HG03558 (cell line): ENCODE data around the gene L2HGDH.
"Not testable (repeated sequence)": the region's sequence is repeated elsewhere in the genome, so short reads cannot be mapped to it uniquely, and the experiment has no call there.

Experiments used
- ATAC-seq: cut with Tn5 transposase; IDR thresholded peaks from one replicate; pipeline ENCODE4 v1.9.1; 2021; ENCODE audit warnings: moderate number of reproducible peaks; ENCODE audit not compliant: unreplicated experiment; ENCODE audit errors: extremely low read depth

L2HGDH gene

GRCh38 chr14:50311972-50312733, at the start of gene L2HGDH, which contains the start of gene DMAC2L:
Gene L2HGDH, minus strand, starts transcription at chr14:50312229. Its CDS starts 79 bp downstream, at chr14:50312150.
Gene DMAC2L, plus strand, starts transcription at chr14:50312324. Its CDS starts 9,164 bp downstream, at chr14:50321488.
- ATAC-seq: peak; percentile 67

GRCh38 chr14:50360851-50361250, 48.8 kb upstream of the L2HGDH start:
- no peak for ATAC-seq

- ATAC-seq: no peak
Observed at GRCh38 chr14:50360093-50360492, 48.1 kb upstream of the L2HGDH start.

- no peak for ATAC-seq
Observed at GRCh38 chr14:50359631-50360030, 47.6 kb upstream of the L2HGDH start.

- no peak for ATAC-seq
Observed at GRCh38 chr14:50357753-50358395, 45.8 kb upstream of the L2HGDH start.

GRCh38 chr14:50357124-50357523, 45.1 kb upstream of the L2HGDH start:
- no peak for ATAC-seq

GRCh38 chr14:50356283-50356682, 44.3 kb upstream of the L2HGDH start:
- not testable (repeated sequence) for ATAC-seq

- ATAC-seq: no peak
Observed at GRCh38 chr14:50355692-50356091, 43.7 kb upstream of the L2HGDH start.

- ATAC-seq: no peak
Observed at GRCh38 chr14:50354527-50354926, 42.5 kb upstream of the L2HGDH start.

GRCh38 chr14:50353126-50353525, 41.1 kb upstream of the L2HGDH start:
- ATAC-seq: no peak

- no peak for ATAC-seq
Observed at GRCh38 chr14:50352584-50352983, 40.6 kb upstream of the L2HGDH start.

- no peak for ATAC-seq
Observed at GRCh38 chr14:50350975-50351374, 38.9 kb upstream of the L2HGDH start.

GRCh38 chr14:50348933-50349332, 36.9 kb upstream of the L2HGDH start:
- ATAC-seq: no peak

GRCh38 chr14:50347521-50347920, 35.5 kb upstream of the L2HGDH start:
- ATAC-seq: no peak

GRCh38 chr14:50345846-50346422, 33.9 kb upstream of the L2HGDH start:
- no peak for ATAC-seq

- ATAC-seq: no peak
Observed at GRCh38 chr14:50344876-50345563, 33.0 kb upstream of the L2HGDH start.

- ATAC-seq: peak; percentile 86
Observed at GRCh38 chr14:50344116-50344775, 32.2 kb upstream of the L2HGDH start.

- ATAC-seq: no peak
Observed at GRCh38 chr14:50343434-50343833, 31.4 kb upstream of the L2HGDH start.

- ATAC-seq: no peak
Observed at GRCh38 chr14:50342221-50343078, 30.4 kb upstream of the L2HGDH start.
